GM19397 (cell line): ENCODE results near the gene TLL2.
A peak's percentile ranks its signal among the peaks of the same experiment; 100 is the strongest.

Source experiments
- ATAC-seq: cut with Tn5 transposase; IDR thresholded peaks from one replicate; pipeline ENCODE4 v1.9.1; 2021; ENCODE audit warnings: mild to moderate bottlenecking, moderate library complexity; ENCODE audit not compliant: unreplicated experiment

The TLL2 gene

GRCh38 chr10:96468845-96469244 is 44.9 kb downstream of the TLL2 start:
- no peak for ATAC-seq

GRCh38 chr10:96465599-96465998 is 48.1 kb downstream of the TLL2 start:
- ATAC-seq: no peak

GRCh38 chr10:96463562-96463961 is 50.2 kb downstream of the TLL2 start:
- ATAC-seq: no peak

- ATAC-seq: no peak
Measured at GRCh38 chr10:96462606-96463151, 51.0 kb downstream of the TLL2 start.

- no peak for ATAC-seq
Measured at GRCh38 chr10:96460316-96460715, 53.4 kb downstream of the TLL2 start.

- no peak for ATAC-seq
Measured at GRCh38 chr10:96457341-96457740, 56.4 kb downstream of the TLL2 start.

GRCh38 chr10:96456296-96456840 is 57.4 kb downstream of the TLL2 start:
- no peak for ATAC-seq

- no peak for ATAC-seq
Measured at GRCh38 chr10:96453856-96454583, 59.7 kb downstream of the TLL2 start.

GRCh38 chr10:96452494-96453153 is 61.1 kb downstream of the TLL2 start:
- ATAC-seq: no peak

- no peak for ATAC-seq
Measured at GRCh38 chr10:96450529-96451207, 63.1 kb downstream of the TLL2 start.

- no peak for ATAC-seq
Measured at GRCh38 chr10:96448558-96448957, 65.2 kb downstream of the TLL2 start.

- peak; percentile 55 for ATAC-seq
Measured at GRCh38 chr10:96448021-96448457, 65.7 kb downstream of the TLL2 start.

GRCh38 chr10:96446966-96447596 is 66.6 kb downstream of the TLL2 start:
- ATAC-seq: no peak

- no peak for ATAC-seq
Measured at GRCh38 chr10:96441987-96442643, 71.6 kb downstream of the TLL2 start.

GRCh38 chr10:96441322-96441885 is 72.3 kb downstream of the TLL2 start:
- ATAC-seq: no peak

- no peak for ATAC-seq
Measured at GRCh38 chr10:96440361-96441292, 73.1 kb downstream of the TLL2 start.

GRCh38 chr10:96439725-96440124 is 74.0 kb downstream of the TLL2 start:
- no peak for ATAC-seq

GRCh38 chr10:96436035-96436434 is 77.7 kb downstream of the TLL2 start:
- no peak for ATAC-seq
